A549 (cell line): ENCODE results near the gene OSTM1.

Experiments
- CBX2 ChIP-seq: fragments of 200-600 bp; sonication (generic); IDR thresholded peaks from 2 replicates; pipeline ENCODE4 v1.6.1; 2016; ENCODE audit warnings: low read depth, mild to moderate bottlenecking, borderline replicate concordance
- CEBPB ChIP-seq, 2 experiments: fragments of >200 bp in 1 of 2; sonication (Bioruptor Twin) in 1 of 2; formaldehyde crosslinking in 1 of 2; IDR thresholded peaks; 2 replicates each; pipeline ENCODE4 v1.6.1; 2012 to 2016
- CHD4 ChIP-seq: fragments of 200-600 bp; sonication (generic); IDR thresholded peaks from 2 replicates; pipeline ENCODE4 v1.6.1; 2016; ENCODE audit warnings: antibody characterized with exemption, mild to moderate bottlenecking, borderline replicate concordance
- EP300 ChIP-seq, 2 experiments: fragments of >200 bp; sonication (Bioruptor Twin); formaldehyde crosslinking; IDR thresholded peaks; 2 replicates in 1 of 2; 3 replicates in 1 of 2; pipeline ENCODE4 v1.6.1; 2016 to 2017
- KDM1A ChIP-seq: fragments of 200-600 bp; sonication (generic); IDR thresholded peaks from 2 replicates; pipeline ENCODE4 v1.6.1; 2016; ENCODE audit warnings: low read depth, mild to moderate bottlenecking
- NR3C1 ChIP-seq: fragments of >200 bp; sonication (Bioruptor Twin); formaldehyde crosslinking; IDR thresholded peaks from 3 replicates; pipeline ENCODE4 v1.6.1; 2017
- POLR2A ChIP-seq: IDR thresholded peaks from 2 replicates; pipeline ENCODE4 v1.6.1; 2012; ENCODE audit warnings: mild to moderate bottlenecking, low read length
- RFX5 ChIP-seq: fragments of 450-650 bp; IDR thresholded peaks from 2 replicates; pipeline ENCODE4 v1.7.1; 2014; ENCODE audit warnings: antibody characterized with exemption, mild to moderate bottlenecking, moderate library complexity
- TP53 ChIP-seq: fragments of 250-450 bp; sonication (Bioruptor Pico); IDR thresholded peaks from 2 replicates; pipeline ENCODE4 v1.5.0; 2021; ENCODE audit warnings: mild to moderate bottlenecking, moderate library complexity
- ZC3H11A ChIP-seq: fragments of 450-650 bp; IDR thresholded peaks from 2 replicates; pipeline ENCODE4 v1.6.1; 2014; ENCODE audit warnings: antibody characterized with exemption, mild to moderate bottlenecking
- TF ChIP-seq, protein P1 (sequence below): fragments of 200-600 bp; sonication (generic); IDR thresholded peaks from 2 replicates; pipeline ENCODE4 v1.6.1; 2016; ENCODE audit warnings: antibody characterized with exemption, mild to moderate bottlenecking, moderate library complexity
- TF ChIP-seq, protein P2 (sequence below): fragments of >200 bp; sonication (Bioruptor Twin); formaldehyde crosslinking; IDR thresholded peaks from 3 replicates; pipeline ENCODE4 v1.5.1; 2016
- TF ChIP-seq, protein P3 (sequence below): fragments of 450-650 bp; IDR thresholded peaks from 2 replicates; pipeline ENCODE4 v1.6.1; 2014; ENCODE audit warnings: antibody characterized with exemption

DNA sequence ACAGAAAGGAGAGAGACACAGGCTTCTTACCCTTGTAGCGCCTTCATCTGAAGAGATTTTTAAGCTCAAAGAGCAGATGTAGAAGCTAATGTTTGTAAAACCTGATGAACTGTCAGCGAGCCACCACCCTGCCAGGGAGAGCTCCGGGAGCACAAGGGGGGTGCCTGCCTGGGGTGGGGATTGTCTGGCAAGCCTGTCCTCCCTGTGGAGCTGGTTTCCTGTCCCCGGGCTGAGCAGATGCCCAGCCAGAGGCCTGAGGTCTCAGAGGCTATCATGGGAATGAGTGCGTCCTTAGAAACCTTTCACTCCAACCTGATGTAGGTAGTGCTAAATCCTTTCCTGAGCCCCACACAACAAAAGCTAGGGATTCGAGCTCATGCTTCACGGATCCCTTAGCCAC lies 49.4 kb upstream of the OSTM1 start:
- TF ChIP-seq RFX5, result no peak
- no peak for TF ChIP-seq KDM1A
- TF ChIP-seq, protein P1, sequence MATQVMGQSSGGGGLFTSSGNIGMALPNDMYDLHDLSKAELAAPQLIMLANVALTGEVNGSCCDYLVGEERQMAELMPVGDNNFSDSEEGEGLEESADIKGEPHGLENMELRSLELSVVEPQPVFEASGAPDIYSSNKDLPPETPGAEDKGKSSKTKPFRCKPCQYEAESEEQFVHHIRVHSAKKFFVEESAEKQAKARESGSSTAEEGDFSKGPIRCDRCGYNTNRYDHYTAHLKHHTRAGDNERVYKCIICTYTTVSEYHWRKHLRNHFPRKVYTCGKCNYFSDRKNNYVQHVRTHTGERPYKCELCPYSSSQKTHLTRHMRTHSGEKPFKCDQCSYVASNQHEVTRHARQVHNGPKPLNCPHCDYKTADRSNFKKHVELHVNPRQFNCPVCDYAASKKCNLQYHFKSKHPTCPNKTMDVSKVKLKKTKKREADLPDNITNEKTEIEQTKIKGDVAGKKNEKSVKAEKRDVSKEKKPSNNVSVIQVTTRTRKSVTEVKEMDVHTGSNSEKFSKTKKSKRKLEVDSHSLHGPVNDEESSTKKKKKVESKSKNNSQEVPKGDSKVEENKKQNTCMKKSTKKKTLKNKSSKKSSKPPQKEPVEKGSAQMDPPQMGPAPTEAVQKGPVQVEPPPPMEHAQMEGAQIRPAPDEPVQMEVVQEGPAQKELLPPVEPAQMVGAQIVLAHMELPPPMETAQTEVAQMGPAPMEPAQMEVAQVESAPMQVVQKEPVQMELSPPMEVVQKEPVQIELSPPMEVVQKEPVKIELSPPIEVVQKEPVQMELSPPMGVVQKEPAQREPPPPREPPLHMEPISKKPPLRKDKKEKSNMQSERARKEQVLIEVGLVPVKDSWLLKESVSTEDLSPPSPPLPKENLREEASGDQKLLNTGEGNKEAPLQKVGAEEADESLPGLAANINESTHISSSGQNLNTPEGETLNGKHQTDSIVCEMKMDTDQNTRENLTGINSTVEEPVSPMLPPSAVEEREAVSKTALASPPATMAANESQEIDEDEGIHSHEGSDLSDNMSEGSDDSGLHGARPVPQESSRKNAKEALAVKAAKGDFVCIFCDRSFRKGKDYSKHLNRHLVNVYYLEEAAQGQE, result no peak
- TF ChIP-seq, protein P2, sequence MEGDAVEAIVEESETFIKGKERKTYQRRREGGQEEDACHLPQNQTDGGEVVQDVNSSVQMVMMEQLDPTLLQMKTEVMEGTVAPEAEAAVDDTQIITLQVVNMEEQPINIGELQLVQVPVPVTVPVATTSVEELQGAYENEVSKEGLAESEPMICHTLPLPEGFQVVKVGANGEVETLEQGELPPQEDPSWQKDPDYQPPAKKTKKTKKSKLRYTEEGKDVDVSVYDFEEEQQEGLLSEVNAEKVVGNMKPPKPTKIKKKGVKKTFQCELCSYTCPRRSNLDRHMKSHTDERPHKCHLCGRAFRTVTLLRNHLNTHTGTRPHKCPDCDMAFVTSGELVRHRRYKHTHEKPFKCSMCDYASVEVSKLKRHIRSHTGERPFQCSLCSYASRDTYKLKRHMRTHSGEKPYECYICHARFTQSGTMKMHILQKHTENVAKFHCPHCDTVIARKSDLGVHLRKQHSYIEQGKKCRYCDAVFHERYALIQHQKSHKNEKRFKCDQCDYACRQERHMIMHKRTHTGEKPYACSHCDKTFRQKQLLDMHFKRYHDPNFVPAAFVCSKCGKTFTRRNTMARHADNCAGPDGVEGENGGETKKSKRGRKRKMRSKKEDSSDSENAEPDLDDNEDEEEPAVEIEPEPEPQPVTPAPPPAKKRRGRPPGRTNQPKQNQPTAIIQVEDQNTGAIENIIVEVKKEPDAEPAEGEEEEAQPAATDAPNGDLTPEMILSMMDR, result no peak
- TF ChIP-seq, protein P3, sequence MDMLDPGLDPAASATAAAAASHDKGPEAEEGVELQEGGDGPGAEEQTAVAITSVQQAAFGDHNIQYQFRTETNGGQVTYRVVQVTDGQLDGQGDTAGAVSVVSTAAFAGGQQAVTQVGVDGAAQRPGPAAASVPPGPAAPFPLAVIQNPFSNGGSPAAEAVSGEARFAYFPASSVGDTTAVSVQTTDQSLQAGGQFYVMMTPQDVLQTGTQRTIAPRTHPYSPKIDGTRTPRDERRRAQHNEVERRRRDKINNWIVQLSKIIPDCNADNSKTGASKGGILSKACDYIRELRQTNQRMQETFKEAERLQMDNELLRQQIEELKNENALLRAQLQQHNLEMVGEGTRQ, result no peak
- no peak for TF ChIP-seq CHD4
- TF ChIP-seq EP300 (IDR thresholded peaks at IDR 0.05), result no peak
- TF ChIP-seq POLR2A, result no peak
- no peak for TF ChIP-seq ZC3H11A
- no peak for TF ChIP-seq TP53
- TF ChIP-seq NR3C1, result no peak
- TF ChIP-seq CEBPB (IDR thresholded peaks at IDR 0.05), result no peak
- TF ChIP-seq CBX2, result no peak
